Measurements from ENCODE around the gene RPUSD3.

RPUSD3 gene

GRCh38 chr3:9828801-9829755 lies 14.7 kb downstream of the RPUSD3 start:
- no peak for DNase-seq

- DNase-seq = peak in 1 of 6 experiments; percentile 3
Observed at GRCh38 chr3:9826815-9827573, 16.8 kb downstream of the RPUSD3 start.

GRCh38 chr3:9825451-9826040 lies 18.3 kb downstream of the RPUSD3 start:
- no peak for DNase-seq

GRCh38 chr3:9820946-9821345 lies 22.9 kb downstream of the RPUSD3 start:
- DNase-seq = no peak

- DNase-seq = no peak
Observed at GRCh38 chr3:9820543-9820942, 23.3 kb downstream of the RPUSD3 start.

- DNase-seq = no peak
Observed at GRCh38 chr3:9818666-9819335, 25.0 kb downstream of the RPUSD3 start.

- no peak for DNase-seq
Observed at GRCh38 chr3:9817436-9817835, 26.4 kb downstream of the RPUSD3 start.

GRCh38 chr3:9815986-9816385 lies 27.8 kb downstream of the RPUSD3 start:
- DNase-seq = no peak

- DNase-seq = no peak
Observed at GRCh38 chr3:9812870-9813483, 30.8 kb downstream of the RPUSD3 start.

GRCh38 chr3:9810846-9811245 lies 33.0 kb downstream of the RPUSD3 start:
- DNase-seq = no peak

- no peak for DNase-seq
Observed at GRCh38 chr3:9810433-9810770, 33.4 kb downstream of the RPUSD3 start.

- DNase-seq = peak; percentile 10 to 54 (median 39)
Observed at GRCh38 chr3:9809615-9810432, 34.0 kb downstream of the RPUSD3 start, which contains the start of gene TTLL3. Gene TTLL3 (plus strand): TSS chr3:9810262. CDS start chr3:9810662, 400 bp downstream.

- peak in 2 of 6 experiments; percentile 37 to 43 for DNase-seq
Observed at GRCh38 chr3:9809239-9809614, 34.6 kb downstream of the RPUSD3 start.

GRCh38 chr3:9808345-9809037 lies 35.3 kb downstream of the RPUSD3 start:
- peak; percentile 3 to 40 (median 20) for DNase-seq

- no peak for DNase-seq
Observed at GRCh38 chr3:9807981-9808344, 35.8 kb downstream of the RPUSD3 start.

GRCh38 chr3:9806688-9807589 lies 36.9 kb downstream of the RPUSD3 start:
- no peak for DNase-seq

- DNase-seq = no peak
Observed at GRCh38 chr3:9806137-9806536, 37.7 kb downstream of the RPUSD3 start.

GRCh38 chr3:9804996-9805395 lies 38.8 kb downstream of the RPUSD3 start:
- no peak for DNase-seq

- no peak for DNase-seq
Observed at GRCh38 chr3:9803494-9803893, 40.3 kb downstream of the RPUSD3 start.

- DNase-seq = peak in 1 of 6 experiments; percentile 5
Observed at GRCh38 chr3:9800529-9800928, 43.3 kb downstream of the RPUSD3 start.
